GM18858 (cell line): Measurements from ENCODE around the gene SERPING1.
"Not testable (repeated sequence)": the region's sequence is repeated elsewhere in the genome, so short reads cannot be mapped to it uniquely, and the experiment has no call there.

Experiments
- ATAC-seq: cut with Tn5 transposase; IDR thresholded peaks from one replicate; pipeline ENCODE4 v1.9.1; 2021; ENCODE audit not compliant: unreplicated experiment

SERPING1 gene

DNA sequence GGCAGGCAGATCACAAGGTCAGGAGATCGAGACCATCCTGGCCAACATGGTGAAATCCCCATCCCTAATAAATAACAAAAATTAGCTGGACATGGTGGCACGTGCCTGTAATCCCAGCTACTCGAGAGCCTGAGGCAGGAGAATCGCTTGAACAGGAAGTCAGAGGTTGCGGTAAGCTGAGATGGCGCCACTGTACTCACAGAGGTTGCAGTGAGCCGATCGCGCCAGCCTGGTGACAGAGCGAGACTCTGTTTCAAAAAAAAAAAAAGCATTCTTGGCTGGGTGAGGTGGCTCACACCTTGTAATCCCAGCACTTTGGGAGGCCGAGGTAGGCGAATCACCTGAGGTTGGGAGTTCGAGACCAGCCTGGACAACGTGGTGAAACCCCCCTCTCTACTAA is 54.7 kb downstream of the SERPING1 start:
- ATAC-seq, result not testable (repeated sequence)

DNA sequence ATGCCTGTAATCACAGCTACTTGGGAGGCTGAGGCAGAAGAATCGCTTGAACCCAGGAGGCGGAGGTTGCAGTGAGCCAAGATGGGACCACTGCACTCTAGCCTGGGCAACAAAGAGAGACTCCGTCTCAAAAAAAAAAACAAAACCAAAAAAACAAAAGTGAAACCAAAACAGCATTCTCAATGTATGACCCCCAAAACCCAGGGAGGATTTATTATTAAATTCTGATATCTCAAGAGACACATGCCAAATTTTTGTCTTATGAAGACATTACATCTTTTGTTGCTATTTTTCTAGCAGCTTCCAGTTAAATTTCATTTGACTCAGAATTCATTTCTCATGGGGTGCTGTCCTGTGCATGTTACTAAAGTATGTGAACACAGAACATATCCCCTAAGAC is 55.2 kb downstream of the SERPING1 start:
- ATAC-seq, result no peak

DNA sequence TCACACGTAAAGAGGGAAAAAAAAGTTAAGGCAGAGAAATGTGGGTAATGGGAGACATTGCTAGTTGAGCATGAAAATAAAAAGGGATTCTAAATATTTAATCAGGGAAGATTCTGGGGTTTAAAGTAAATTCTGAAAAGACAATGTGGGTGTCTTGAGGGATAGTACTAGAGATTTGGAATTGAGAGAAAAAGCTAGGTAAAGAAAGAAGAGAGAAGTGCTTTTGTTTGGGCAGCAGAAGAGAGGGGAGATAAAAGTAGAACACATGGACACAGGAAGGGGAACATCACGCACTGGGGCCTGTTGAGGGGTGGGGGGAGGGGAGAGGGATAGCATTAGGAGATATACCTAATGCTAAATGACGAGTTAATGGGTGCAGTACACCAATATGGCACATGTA is 55.7 kb downstream of the SERPING1 start:
- ATAC-seq, result no peak

DNA sequence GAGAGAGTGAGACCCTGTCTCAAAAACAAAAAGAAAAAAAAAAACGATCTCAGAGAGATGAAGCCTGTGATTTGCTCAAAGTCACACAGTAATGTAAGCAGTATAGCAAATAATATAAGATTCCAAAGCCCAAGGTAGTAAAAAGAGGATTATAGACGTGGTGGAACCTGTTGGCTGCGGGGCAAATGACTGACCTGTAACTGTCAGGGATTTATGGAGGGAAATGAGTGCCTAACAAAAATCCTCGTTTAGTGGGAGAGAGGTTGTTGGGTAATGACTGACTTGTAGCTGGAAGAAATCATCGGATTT is 59.4 kb downstream of the SERPING1 start:
- no peak for ATAC-seq

DNA sequence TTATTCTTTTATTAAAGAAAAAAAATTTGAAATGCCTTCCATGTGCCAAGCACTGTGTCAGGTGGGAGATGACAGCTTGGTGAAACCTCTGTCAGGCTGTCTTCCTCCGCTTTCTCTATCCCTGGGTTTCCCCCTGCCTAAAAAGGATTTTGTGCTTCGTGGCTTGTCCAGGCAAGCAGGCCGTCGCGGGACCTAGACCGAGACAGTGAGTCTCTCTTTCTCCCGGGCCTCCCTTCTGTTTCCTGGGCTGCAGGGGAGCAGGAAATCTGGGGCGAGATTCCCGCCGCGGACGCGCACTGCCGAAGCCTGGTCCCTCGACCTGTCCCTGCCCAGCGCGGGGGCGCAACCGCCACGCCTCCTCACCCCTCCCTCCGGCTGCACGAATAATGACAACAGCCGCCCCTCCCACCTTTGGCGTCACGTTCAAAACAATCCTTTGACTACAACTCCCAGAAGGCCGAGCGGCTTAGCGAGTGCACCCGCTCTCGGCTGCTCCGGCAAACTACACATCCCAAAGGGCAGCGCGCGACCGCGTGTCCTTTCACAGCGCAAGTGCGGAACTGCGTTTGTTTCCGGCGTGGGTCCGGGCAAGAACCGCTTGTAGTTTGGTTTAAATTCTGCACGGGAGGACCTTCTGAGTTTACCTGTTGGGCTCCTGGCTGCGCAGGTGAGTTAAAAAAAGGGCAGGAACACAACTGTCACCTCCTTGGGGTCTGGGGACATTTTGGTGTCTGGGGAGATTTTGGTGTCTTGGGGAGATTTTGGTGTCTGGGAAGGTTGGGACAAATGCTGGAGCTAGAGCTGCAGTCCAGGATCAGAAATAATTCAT is 59.9 kb downstream of the SERPING1 start, which contains the start of gene CLP1:
CLP1 (plus strand) TSS at position 569 of the 829 bp plus-strand sequence. CDS start 1,715 bp downstream, outside the sequence.
- peak; percentile 99 for ATAC-seq

DNA sequence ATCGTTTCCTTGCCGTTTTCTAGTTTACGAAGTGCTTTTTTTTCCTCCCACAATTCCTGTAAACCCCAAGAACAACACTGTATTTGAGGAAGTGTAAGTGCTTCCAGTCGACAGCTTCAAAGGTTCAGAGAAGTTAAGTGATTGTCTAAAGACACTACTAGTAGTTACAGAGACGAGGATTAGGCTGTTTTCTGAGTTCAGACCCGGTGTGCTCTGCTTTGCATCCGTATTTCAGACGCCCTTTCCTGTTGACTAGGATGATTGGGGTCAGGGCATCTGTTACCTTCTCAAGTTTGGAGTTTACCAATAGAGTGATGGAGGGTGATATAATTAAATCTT is 60.5 kb downstream of the SERPING1 start:
- no peak for ATAC-seq

DNA sequence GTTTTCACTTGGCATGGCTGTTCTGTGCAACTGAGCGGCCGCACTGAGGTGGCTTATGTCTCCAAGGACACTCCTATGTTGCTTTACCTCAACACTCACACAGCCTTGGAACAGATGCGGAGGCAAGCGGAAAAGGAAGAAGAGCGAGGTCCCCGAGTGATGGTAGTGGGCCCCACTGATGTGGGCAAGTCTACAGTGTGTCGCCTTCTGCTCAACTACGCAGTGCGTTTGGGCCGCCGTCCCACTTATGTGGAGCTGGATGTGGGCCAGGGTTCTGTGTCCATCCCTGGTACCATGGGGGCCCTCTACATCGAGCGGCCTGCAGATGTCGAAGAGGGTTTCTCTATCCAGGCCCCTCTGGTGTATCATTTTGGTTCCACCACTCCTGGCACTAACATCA is 62.2 kb downstream of the SERPING1 start:
- no peak for ATAC-seq

DNA sequence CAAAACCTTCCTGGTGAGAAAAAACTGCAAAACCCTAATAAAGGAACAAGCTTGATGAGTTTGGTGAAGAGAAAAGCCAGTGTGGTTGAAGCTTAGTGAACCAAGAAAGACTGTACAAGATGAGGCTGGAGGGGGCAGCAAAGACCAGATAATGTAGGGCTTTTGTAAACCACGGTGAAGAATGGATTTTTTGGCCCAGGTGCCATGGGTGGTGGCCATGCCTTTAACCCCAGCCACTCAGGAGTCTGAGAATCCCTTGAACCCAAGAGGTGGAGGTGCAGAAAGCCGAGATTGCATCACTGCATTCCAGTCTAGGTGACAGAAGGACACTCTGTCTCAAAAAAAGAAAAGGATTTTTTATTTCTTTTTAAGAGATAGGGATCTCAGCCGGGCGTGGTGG is 65.4 kb downstream of the SERPING1 start:
- ATAC-seq, result no peak

DNA sequence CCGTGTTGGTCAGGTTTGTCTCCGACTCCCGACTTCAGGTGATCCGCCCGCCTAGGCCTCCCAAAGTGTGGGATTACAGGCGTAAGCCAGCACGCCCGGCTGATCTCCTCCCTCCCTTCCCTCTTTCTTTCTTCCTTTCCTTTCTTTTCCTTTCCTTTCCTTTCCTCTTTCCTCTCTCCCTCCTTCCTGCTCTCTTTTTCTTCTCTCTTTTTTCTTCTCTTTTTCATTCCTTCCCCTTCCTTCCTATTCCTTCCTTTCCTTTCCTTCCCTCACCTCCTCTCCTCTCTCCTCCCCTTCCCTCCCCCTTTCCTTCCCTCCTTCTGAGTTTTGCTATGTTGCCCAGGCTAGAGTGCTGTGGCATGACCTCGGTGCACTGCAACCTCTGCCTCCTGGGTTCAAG is 66.5 kb downstream of the SERPING1 start:
- ATAC-seq, result no peak
